Epithelial cell of prostate (primary cell): ENCODE results near the gene CISD2.
A peak's percentile ranks its signal among the peaks of the same experiment; 100 is the strongest.
"Not testable (repeated sequence)": the region's sequence is repeated elsewhere in the genome, so short reads cannot be mapped to it uniquely, and the experiment has no call there.

Source experiments
- DNase-seq: peaks from one replicate; pipeline ENCODE4 v3.0.0-alpha.2; 2011; ENCODE audit warnings: low read depth, low spot score
- H3K27ac ChIP-seq: fragments of 450-650 bp; 2 replicates; pipeline ENCODE4 v1.5.1; 2017; ENCODE audit warnings: mild to moderate bottlenecking

The CISD2 gene

GRCh38 chr4:102847687-102848086 is 21.1 kb upstream of the CISD2 start:
- H3K27ac ChIP-seq: no peak overlapping the region
- DNase-seq: no peak

DNA sequence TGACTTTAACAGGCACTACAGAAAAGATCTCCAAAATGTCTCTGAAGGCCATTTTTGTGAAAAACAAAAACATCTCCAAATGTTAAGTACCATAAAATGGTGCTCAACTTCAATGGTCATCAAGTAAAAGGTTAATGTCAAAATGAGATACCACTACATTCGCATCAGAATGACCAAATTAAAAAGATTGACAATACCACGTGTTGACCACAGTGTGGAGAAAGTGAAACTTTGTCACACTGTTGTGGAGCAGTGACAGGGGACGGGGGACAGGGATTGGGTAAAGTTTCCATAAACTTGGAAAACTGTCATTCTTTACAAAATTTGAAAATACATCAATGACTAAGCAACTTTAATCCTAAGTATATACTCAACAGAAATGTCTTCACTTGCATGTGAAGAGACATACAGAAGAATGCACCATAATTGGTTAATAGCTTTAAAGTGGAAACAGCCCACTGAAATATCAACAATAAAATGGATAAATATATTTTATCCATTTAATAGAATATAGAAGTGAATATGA is 19.1 kb upstream of the CISD2 start:
- H3K27ac ChIP-seq: no peak overlapping the region
- no peak for DNase-seq

DNA sequence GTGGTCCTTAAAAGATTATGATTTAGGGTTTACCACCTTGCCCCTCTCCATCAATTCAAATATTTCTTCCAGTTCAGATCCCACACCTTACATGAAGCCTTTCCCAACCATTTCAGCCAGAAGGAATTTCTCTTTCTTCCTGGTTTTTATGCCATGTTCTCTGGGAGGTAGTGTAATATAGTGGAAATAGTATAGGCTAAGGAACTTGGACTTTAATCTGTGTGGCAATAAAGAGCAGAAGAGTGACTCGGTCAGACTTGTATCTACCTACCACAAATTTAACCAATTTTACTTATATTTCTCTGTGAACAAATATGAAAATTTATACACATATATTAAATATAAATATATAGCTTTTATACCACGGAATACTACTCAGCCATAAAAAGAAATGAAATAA is 18.4 kb upstream of the CISD2 start:
- H3K27ac ChIP-seq: no peak overlapping the region
- DNase-seq: no peak

- no peak for DNase-seq
- no peak overlapping the region for H3K27ac ChIP-seq
Measured at GRCh38 chr4:102858828-102859464, 9.8 kb upstream of the CISD2 start.

DNA sequence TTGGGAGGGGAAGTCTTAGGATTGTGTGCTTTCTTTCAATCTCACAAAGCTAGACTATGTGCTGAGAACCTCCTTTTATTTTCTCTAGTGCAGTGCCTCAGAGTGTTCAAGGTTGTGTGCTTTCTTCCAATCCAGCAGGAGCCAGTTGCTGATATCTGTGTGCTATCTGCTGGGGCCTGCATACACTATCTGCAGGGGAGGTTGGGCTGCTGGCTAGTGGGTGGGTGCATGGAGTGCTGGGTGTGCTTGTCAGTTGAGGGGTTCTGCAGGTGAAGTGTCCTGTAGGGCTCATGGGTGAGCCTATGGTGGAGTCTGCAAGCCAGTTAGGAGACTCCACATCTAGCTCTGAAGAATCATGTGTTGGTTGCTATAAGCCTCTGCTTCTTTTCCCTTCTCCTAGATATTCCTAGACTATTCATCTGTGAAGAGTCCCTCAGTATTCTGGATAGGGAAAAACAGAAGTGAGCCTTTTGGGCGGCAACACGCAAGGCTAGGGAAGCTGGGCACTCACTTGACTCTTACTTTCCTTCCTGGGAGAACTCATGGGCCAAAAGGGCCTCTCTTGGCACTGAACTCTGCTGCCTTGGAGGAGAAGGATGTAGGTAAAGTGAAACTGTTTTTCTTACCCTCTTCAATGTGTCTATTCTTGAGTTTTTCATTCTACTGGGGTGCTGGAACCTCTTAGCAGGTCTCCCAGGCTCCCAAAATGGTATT is 8.0 kb upstream of the CISD2 start:
- H3K27ac ChIP-seq: no peak overlapping the region

GRCh38 chr4:102862016-102862415 is 6.8 kb upstream of the CISD2 start:
- no peak for DNase-seq
- H3K27ac ChIP-seq: no peak overlapping the region

More for the DNA sequence above, 8.0 kb upstream of the CISD2 start:
- no peak for DNase-seq

DNA sequence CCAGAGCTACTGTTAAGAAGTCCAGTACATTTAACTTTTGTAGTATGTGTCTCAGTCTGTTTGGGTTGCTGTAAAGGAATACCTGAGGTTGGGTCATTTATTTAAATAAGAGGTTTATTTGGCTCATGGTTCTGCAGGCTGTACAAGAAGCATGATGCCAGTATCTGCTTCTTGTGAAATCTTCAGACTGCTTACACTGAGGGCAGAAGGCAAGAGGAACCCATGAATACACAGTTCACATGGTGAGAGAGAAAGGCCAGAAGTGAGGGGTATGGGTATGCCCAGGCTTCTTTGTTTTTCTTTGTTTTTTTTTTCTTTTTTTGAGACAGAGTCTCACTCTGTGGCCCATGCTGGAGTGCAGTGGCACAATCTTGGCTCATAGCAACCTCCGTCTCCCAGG is 6.0 kb upstream of the CISD2 start:
- DNase-seq: no peak
- no peak overlapping the region for H3K27ac ChIP-seq

- not testable (repeated sequence) for DNase-seq, H3K27ac ChIP-seq
Measured at GRCh38 chr4:102865327-102865726, 3.5 kb upstream of the CISD2 start.

DNA sequence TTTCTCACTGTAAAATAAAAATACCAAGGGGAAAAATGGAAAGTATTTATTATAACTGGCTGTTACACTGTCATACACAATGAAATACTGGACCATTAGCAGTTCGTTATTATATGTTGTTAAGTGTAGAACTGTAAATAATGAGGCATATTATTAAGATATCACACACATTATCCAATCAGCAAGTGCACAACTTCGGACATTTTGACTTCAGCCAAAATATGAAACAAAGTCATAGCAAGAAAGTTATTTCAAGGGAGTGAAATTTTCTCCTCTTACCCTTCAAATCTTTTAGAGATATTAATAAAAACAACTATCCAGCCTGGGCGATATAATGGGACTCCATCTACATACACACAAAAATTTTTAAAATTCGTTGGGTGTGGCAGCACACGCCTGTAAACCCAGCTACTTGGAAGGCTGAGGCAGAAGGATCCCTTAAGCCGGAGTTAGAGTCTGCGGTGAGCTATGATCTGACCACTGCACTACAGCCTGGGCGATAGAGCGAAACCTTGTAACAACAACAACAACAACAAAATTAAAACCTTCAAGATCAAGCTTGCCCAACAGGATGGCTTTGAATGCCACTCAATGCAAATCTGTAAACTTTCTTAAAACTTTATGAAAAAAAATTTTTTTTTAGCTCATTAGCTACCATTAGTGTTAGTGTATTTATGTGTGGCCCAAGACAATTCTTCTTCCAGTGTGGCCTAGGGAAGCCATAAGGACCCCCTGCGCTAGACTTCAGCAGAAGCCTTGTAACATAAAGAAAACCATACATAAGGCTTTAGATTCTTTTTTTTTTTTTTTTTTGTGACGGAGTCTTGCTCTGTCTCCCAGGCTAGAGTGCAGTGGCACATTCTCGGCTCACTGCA is 1.3 kb upstream of the CISD2 start:
- H3K27ac ChIP-seq: peak overlapping the region; percentile 85
- DNase-seq: no peak

DNA sequence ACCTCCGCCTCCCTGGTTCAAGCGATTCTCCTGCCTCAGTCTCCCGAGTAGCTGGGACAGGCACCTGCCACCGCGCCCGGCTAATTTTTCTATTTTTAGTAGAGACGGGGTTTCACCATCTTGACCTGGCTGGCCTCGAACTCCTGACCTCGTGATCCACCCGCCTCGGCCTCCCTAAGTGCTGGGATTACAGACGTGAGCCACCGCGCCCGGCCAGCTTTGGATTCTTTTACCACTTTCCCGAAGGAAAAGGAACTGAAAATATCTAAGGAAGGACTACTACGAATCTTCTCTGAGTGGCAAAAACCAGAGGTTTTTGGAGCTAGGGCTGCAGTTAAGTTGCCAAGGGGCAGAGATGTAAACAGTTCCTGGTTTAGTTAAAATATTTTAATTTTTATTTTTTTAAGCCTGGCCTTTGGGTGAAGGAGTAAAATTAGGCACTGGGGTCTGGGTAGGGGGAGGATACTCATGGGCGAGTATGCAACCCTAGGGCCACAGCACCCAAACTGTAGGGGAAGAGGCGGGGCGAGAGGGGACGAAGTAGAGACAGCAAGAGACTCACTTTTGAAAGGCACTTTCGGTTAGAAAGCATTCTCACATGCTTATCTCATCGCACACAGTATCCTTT is 525 bp upstream of the CISD2 start:
- H3K27ac ChIP-seq: peak overlapping the region; percentile 85
- DNase-seq: no peak

- peak overlapping the region; percentile 85 for H3K27ac ChIP-seq
- no peak for DNase-seq
Measured at GRCh38 chr4:102869569-102870197, 891 bp downstream of the CISD2 start.

DNA sequence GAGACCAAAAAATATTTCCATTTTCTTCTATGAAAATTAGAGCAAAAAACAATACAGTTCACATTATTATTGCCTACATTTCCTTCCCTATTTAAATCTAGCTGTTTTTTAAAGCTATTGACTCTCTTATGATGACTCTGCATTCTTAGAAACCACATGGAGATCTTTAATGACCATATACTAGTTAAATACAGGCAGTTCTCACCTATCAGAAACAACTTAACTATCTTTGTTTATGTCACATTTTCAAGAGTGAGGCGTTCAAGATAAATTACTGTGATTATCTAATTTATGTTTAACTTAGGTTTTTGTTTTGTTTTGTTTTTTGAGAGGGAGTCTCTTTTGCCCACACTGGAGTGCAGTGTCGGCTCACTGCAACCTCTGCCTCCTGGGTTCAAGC is 3.0 kb downstream of the CISD2 start:
- H3K27ac ChIP-seq: no peak overlapping the region
- no peak for DNase-seq

DNA sequence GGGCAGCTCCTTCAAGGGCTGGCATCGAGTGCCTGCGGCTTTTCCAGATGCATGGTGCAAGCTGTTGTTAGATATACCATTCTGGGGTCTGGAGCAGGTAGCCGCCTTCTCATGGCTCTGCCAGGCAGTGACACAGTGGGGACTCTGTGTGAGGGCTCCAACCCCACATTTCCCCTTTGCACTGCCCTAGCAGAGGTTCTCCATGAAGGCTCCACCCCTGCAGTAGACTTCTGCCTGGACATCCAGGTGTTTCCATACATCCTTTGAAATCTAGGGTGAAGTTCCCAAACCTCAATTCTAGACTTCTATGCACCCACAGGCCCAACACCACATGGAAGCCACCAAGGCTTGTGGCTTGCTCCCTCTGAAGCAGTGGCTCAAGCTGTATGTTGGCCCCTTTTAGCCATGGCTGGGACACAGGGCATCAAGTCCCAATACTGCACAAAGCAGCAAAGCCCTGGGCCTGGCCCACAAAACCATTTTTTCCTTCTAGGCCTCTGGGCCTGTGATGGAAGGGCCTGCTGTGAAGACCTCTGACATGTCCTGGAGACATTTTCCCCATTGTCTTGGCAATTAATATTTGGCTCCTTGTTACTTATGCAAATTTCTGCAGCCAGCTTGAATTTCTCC is 8.8 kb downstream of the CISD2 start:
- not testable (repeated sequence) for H3K27ac ChIP-seq, DNase-seq

GRCh38 chr4:102878349-102878748 is 9.6 kb downstream of the CISD2 start:
- H3K27ac ChIP-seq, DNase-seq: not testable (repeated sequence)

GRCh38 chr4:102878901-102879300 is 10.1 kb downstream of the CISD2 start:
- H3K27ac ChIP-seq: no peak overlapping the region

GRCh38 chr4:102881343-102881742 is 12.6 kb downstream of the CISD2 start:
- no peak overlapping the region for H3K27ac ChIP-seq
- no peak for DNase-seq

More at GRCh38 chr4:102878901-102879300, 10.1 kb downstream of the CISD2 start:
- no peak for DNase-seq

GRCh38 chr4:102883278-102883677 is 14.5 kb downstream of the CISD2 start:
- DNase-seq: no peak

GRCh38 chr4:102888570-102888969 is 19.8 kb downstream of the CISD2 start:
- DNase-seq, H3K27ac ChIP-seq: not testable (repeated sequence)

More at GRCh38 chr4:102883278-102883677, 14.5 kb downstream of the CISD2 start:
- H3K27ac ChIP-seq: no peak overlapping the region

DNA sequence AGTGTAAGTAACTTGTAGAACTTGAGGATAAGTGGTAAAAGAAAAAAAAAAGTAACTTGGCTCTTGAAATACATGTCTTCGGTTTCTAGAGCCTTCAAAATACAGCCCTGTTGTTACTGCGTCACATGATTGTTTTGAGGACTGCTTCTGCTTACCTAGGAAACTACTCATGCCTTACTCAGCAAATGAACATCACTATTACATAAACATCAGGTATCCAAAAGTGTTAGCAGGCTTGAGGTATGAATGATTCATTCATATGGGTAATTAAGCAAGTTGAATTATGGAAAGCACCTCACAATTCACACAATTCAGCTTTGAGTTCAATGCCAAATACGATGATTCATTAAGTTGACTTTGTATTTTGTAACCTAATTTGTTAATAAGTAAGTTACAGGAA is 21.1 kb downstream of the CISD2 start:
- DNase-seq: peak; percentile 73
- H3K27ac ChIP-seq: not testable (repeated sequence)
